AG04449 (cell line): ENCODE results near the gene PRRX1.

Source experiments
- CTCF ChIA-PET: fragments of 350-600 bp; formaldehyde crosslinking; extraction: SDS; loops from one replicate; lab custom pipeline; 2021; ENCODE audit warnings: antibody characterized with exemption; lab: Yijun Ruan, JAX
- POLR2A ChIA-PET: fragments of 400-600, 350-600 bp; formaldehyde crosslinking; extraction: SDS; loops from one replicate; lab custom pipeline; 2020; ENCODE audit warnings: antibody characterized with exemption, inconsistent platforms; lab: Yijun Ruan, JAX
- DNase-seq: peaks from one replicate; pipeline ENCODE4 v3.0.0-alpha.2; 2010; ENCODE audit warnings: low read depth, low spot score
- H3K4me3 ChIP-seq: 2 replicates; pipeline ENCODE4 v1.5.1; 2011; ENCODE audit warnings: low read depth, mild to moderate bottlenecking, control low read depth, low read length
- TF ChIP-seq, protein P1 (sequence below): IDR thresholded peaks from one replicate; pipeline ENCODE4 v1.5.1; 2011; ENCODE audit warnings: mild to moderate bottlenecking, moderate library complexity, low read length, control low read depth, inconsistent platforms; ENCODE audit not compliant: insufficient read depth; ENCODE audit errors: missing control alignments

Gene PRRX1

DNA sequence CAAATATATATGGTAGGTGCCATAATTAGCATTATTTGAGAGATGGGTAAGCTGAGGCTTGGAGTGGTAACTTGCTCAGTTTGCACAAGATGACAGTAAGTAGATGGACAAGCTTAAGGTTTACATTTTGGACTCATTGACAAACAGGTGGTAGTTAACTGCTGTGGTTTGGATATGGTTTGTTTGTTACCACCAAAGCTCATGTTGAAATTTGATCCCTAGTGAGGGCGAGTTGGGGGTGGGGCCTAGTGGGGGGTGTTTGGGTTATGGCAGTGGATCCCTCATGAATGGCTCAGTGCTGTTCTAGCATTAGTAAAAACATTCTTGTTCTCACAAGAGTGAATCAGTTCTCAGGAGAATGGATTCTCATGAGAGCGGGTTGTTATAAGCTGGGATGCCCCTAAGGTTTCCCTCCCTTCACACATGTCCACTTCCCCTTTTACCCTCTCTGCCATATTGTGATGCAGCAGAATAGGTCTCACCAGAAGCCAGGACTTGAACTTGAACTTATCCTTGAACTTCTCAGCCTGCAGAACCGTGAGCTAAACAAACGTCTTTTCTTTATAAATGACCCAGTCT is 6.6 kb upstream of the PRRX1 start:
- ChIA-PET POLR2A (no interaction called here), CTCF (interaction anchor here (0.8 kb wide), 1 partner anchor 271 kb away, joined by 3 read pairs; no protein-coding TSS in a partner anchor)
- no peak for DNase-seq
- TF ChIP-seq, protein P1, sequence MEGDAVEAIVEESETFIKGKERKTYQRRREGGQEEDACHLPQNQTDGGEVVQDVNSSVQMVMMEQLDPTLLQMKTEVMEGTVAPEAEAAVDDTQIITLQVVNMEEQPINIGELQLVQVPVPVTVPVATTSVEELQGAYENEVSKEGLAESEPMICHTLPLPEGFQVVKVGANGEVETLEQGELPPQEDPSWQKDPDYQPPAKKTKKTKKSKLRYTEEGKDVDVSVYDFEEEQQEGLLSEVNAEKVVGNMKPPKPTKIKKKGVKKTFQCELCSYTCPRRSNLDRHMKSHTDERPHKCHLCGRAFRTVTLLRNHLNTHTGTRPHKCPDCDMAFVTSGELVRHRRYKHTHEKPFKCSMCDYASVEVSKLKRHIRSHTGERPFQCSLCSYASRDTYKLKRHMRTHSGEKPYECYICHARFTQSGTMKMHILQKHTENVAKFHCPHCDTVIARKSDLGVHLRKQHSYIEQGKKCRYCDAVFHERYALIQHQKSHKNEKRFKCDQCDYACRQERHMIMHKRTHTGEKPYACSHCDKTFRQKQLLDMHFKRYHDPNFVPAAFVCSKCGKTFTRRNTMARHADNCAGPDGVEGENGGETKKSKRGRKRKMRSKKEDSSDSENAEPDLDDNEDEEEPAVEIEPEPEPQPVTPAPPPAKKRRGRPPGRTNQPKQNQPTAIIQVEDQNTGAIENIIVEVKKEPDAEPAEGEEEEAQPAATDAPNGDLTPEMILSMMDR = no peak
- H3K4me3 ChIP-seq = no peak overlapping the region

DNA sequence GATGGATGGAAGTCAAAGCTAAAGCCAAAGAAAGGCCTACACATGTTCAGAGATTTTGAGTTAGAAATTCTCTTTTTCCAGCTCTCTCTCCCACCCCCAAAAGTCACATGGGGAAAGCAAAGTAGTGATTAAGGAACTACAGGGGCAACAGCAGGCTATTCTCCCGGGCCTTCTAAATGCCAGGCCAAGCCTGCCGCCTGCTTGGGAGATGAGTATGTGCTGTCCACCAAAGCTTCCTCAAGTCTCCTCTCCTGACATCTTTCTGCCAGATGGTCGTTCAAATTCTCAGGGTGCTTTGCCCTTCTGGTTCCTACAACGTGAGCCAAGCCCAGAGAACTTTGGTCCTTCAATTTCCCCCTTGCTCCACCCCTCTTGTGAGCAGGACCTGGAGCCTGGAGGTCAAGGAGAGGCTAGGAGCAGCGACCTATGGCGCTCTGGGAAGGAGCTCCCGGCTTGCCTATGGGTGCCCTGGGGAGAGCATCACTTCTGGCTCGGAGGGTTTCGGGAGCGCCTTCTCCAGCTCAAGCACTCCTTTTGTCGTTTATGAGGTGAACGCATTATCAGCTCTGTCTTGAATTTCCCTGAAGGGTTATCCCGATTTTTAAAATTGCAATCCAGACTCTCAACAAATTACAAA is 4.4 kb upstream of the PRRX1 start:
- no peak overlapping the region for H3K4me3 ChIP-seq
- CTCF ChIA-PET = interaction anchor here (1.4 kb wide), 1 partner anchor 14 kb away, joined by 3 read pairs; no protein-coding TSS in a partner anchor
- no peak for DNase-seq
- TF ChIP-seq, protein P1 = no peak
- POLR2A ChIA-PET = no interaction called here

DNA sequence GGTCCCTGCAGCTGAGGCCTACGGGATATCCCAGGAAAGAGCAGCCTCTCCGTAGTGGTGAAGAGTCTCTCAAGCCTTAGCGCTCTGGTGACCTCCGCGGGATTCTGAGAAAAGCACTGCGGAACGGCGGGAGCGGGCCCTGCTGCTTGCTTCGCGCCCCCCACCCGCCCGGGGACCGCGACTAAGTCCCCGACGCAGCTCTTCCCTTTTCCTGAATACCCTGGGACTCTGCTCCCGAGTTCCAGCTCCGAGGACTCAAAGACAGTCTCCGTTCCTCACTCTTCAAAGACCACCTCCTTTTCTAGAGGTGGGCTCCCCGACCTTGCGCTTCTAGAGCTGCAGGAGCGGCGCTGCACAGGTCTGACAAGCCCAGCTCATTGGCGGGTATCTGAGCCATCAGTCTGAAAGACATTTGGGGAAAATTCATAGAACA is 3.6 kb upstream of the PRRX1 start:
- ChIA-PET CTCF (interaction anchor here (1.4 kb wide), 1 partner anchor 15 kb away, joined by 3 read pairs; no protein-coding TSS in a partner anchor), POLR2A (no interaction called here)
- DNase-seq = no peak
- TF ChIP-seq, protein P1 = no peak
- no peak overlapping the region for H3K4me3 ChIP-seq

DNA sequence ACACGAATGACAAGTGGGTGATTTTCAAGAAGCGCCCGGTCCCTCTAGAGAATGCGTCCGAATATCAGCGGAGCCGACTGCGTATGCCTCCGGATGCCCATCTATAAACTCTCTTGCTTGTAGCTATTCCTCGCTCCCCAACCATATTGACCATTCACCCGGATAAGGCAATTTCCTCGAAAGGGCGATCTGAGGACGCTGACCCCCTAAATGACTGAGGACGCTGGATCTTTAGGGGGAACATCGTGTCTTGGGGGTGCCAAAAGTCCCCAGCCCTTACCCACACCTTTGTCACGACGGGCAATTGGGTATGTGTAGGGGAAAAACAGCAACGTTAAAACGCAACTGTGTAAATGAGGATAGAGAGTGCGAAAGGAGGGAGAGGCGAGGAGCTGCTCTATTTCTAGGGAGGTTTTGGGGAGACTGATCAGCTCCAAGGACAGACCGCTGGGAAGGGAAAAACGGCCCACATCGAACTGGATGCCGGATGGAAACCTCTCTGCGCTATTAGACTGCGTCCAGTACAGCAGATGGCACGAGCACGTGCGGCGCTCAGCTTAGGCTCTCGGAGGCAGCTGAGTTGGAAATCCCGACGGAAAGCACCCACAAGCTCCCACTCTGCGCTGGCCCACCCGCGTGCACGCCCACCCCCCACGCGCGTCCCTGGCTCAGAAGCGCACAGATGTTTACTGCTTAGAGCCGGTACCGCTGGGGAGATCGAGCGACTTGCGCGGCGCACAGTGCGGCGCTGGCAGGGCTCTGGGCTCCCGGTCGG is 2.9 kb upstream of the PRRX1 start:
- POLR2A ChIA-PET = interaction anchor here (0.6 kb wide), 1 partner anchor 66 kb away, joined by 3 read pairs; no protein-coding TSS in a partner anchor
- CTCF ChIA-PET = interaction anchor here (0.7 kb wide), 1 partner anchor 305 kb away, joined by 3 read pairs; no protein-coding TSS in a partner anchor
- TF ChIP-seq, protein P1 = no peak
- no peak for DNase-seq
- H3K4me3 ChIP-seq = peak overlapping the region; percentile 95

DNA sequence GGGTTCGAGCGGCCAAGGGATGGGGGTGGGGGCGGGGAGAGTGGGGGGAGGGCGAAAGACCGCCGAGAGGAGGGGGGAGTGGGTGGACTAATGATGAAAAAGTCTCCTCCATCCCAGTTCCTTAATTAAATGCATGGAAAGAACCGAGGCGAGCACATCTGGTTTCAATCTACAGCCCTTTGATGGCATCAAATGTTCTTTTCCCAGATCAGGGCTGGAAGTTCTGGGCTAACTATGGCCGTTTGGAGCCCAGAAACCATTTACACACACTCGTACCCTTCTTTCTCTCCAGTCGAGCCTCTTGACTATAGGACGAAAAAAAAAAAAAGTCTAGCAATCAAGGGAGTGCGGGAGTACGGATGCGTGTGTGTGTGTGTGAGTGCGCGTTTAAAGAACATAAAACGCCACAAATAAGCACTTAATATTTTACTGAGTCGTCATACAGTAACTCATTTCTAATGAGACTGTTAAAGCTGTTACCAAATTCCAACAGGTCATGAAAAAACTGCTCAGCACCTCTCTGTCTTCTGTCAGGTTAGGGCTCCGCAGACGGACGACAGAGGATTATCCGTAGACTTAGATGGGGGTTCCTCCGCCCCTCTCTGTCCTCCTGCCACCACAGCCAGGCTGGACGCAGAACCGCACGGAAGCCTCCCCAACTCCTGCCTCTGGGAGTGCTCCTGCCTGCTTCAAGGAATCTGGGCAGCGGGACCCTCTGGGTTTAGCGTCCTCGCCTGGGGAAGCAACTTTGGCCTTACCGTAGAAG is 2.1 kb upstream of the PRRX1 start:
- DNase-seq = no peak
- peak overlapping the region; percentile 95 for H3K4me3 ChIP-seq
- TF ChIP-seq, protein P1 = peak; percentile 23
- POLR2A ChIA-PET = interaction anchor here (0.6 kb wide), 1 partner anchor 65 kb away, joined by 3 read pairs; no protein-coding TSS in a partner anchor
- CTCF ChIA-PET = no interaction called here
